Osteoblast (primary cell): ENCODE results near the gene EGLN1. TPM values are rescaled to one million over a fixed set of nuclear protein-coding genes. Genes with fewer than 3 reads are reported as not detected.

Experiments
- DNase-seq: peaks from one replicate; pipeline ENCODE4 v3.0.0; 2011; ENCODE audit warnings: low spot score, mixed read lengths; ENCODE audit not compliant: insufficient read length; ENCODE audit errors: missing footprints
- H2AFZ ChIP-seq: 2 replicates; pipeline ENCODE4 v1.6.0; 2011; ENCODE audit warnings: mild to moderate bottlenecking, low read length
- H3K27ac ChIP-seq: 2 replicates; pipeline ENCODE4 v1.5.1; 2011; ENCODE audit warnings: mild to moderate bottlenecking, low read depth, low read length, moderate library complexity
- H3K27me3 ChIP-seq: 2 replicates; pipeline ENCODE4 v1.6.0; 2012; ENCODE audit warnings: mild to moderate bottlenecking, control low read depth, inconsistent platforms, low read length, moderate library complexity; ENCODE audit not compliant: insufficient read depth
- H3K36me3 ChIP-seq: 2 replicates; pipeline ENCODE4 v1.5.1; 2011; ENCODE audit warnings: mild to moderate bottlenecking, low read length, control low read depth, moderate library complexity; ENCODE audit not compliant: insufficient read depth
- H3K4me1 ChIP-seq: 2 replicates; pipeline ENCODE4 v1.5.1; 2011; ENCODE audit warnings: mild to moderate bottlenecking, low read length, control low read depth, moderate library complexity; ENCODE audit not compliant: insufficient read depth
- H3K4me2 ChIP-seq: 2 replicates; pipeline ENCODE4 v1.6.0; 2011; ENCODE audit warnings: mild to moderate bottlenecking, low read length; ENCODE audit not compliant: insufficient read depth
- H3K4me3 ChIP-seq: fragments of 200-600 bp; sonication (generic); 3 replicates; pipeline ENCODE4 v1.5.1; 2012; ENCODE audit warnings: mild to moderate bottlenecking, low read length, inconsistent platforms; ENCODE audit not compliant: insufficient read depth
- H3K79me2 ChIP-seq: 2 replicates; pipeline ENCODE4 v1.6.0; 2012; ENCODE audit warnings: mild to moderate bottlenecking, low read length, control low read depth, inconsistent platforms; ENCODE audit not compliant: insufficient read depth
- H3K9me3 ChIP-seq: 2 replicates; pipeline ENCODE4 v1.5.1; 2011; ENCODE audit warnings: low read depth, low read length, control low read depth
- H4K20me1 ChIP-seq: 2 replicates; pipeline ENCODE4 v1.6.0; 2012; ENCODE audit warnings: mild to moderate bottlenecking, low read length, control low read depth; ENCODE audit not compliant: insufficient read depth
- total RNA-seq: library from RNA; depleted of rRNA; stranded (reverse); fragments of >200 nt; gene quantifications from 2 replicates; pipeline ENCODE4 v1.2.3, GENCODE V29; 2012
- TF ChIP-seq, protein P1 (sequence below): IDR thresholded peaks from 2 replicates; pipeline ENCODE4 v1.5.1; 2011; ENCODE audit warnings: mild to moderate bottlenecking, low read depth, low read length, moderate library complexity; ENCODE audit errors: extremely low read depth

EGLN1 gene
- total RNA-seq, 1 donor: 52.5 TPM

DNA sequence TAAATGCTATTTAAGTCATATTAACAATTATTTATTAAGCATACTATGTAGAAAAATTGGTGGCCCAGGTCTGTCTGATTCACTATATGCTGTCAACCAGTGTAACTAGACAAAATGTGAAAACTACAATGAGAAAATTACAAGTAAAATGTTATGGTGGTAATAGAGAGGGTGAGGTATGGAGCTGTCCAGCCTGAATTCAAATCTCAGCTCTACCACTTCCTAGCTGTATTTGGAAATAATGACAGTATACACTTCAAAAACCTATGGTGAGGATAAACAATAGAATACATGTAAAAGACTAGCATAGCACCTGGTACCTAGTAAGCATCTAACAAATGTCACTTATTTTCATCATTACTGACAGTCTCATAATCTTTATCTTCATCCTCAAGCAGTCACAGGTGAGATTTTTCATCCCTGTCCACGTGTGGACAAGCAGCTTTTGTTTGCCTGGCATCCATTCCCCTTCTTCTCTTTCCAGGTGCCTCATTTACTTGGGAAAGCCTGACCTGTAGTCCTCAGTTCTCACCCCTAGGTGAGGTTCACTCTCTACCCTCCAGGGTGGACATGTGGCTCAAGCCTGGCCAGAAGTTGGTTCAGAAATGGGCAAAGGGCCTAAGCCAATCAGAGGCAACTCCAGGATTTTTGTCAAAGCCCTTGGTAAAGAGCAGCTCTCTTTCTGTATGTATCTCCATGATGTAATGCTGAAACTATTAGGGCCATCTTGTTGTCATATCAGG is 29.5 kb downstream of the EGLN1 start:
- Histone ChIP-seq H3K36me3 (no peaks in the 10 kb centered on the region), H3K79me2 (peaks cover 65% of the 10 kb centered on the region), H3K27ac (no peak overlapping the region), H3K4me2 (no peak overlapping the region), H3K4me1 (peaks cover 35% of the 10 kb centered on the region), H2AFZ (no peak overlapping the region), H3K27me3 (no peaks in the 10 kb centered on the region), H4K20me1 (peaks cover 7% of the 10 kb centered on the region), H3K9me3 (no peaks in the 10 kb centered on the region), H3K4me3 (no peak overlapping the region)
- TF ChIP-seq, protein P1, sequence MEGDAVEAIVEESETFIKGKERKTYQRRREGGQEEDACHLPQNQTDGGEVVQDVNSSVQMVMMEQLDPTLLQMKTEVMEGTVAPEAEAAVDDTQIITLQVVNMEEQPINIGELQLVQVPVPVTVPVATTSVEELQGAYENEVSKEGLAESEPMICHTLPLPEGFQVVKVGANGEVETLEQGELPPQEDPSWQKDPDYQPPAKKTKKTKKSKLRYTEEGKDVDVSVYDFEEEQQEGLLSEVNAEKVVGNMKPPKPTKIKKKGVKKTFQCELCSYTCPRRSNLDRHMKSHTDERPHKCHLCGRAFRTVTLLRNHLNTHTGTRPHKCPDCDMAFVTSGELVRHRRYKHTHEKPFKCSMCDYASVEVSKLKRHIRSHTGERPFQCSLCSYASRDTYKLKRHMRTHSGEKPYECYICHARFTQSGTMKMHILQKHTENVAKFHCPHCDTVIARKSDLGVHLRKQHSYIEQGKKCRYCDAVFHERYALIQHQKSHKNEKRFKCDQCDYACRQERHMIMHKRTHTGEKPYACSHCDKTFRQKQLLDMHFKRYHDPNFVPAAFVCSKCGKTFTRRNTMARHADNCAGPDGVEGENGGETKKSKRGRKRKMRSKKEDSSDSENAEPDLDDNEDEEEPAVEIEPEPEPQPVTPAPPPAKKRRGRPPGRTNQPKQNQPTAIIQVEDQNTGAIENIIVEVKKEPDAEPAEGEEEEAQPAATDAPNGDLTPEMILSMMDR: no peak
- DNase-seq: no peak

DNA sequence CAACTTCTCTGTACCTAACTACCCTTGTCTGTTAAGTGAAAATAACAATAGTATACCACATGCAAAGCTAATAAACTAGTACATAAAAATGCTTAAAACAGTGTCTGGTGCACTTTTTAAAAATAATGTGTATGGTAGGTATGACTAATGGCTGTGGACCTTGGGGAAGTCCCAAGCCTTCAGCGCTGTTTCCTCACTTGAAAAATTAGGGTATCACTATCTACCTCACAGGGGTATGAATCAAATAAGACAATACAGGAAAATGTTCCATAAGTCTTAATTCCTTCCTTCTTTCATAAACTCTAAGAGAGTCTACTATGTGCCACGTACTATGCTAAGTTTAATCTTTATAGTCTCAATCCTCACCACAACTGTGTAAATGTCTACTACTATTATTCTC is 32.0 kb downstream of the EGLN1 start:
- TF ChIP-seq, protein P1: no peak
- Histone ChIP-seq H3K9me3 (no peaks in the 10 kb centered on the region), H3K4me3 (no peak overlapping the region), H4K20me1 (peaks cover 10% of the 10 kb centered on the region), H3K4me2 (peak overlapping the region; percentile 49), H3K79me2 (peaks cover 71% of the 10 kb centered on the region), H3K4me1 (peaks cover 21% of the 10 kb centered on the region), H3K27me3 (no peaks in the 10 kb centered on the region), H2AFZ (no peak overlapping the region), H3K36me3 (no peaks in the 10 kb centered on the region), H3K27ac (peak overlapping the region; percentile 57)
- peak; percentile 53 for DNase-seq

DNA sequence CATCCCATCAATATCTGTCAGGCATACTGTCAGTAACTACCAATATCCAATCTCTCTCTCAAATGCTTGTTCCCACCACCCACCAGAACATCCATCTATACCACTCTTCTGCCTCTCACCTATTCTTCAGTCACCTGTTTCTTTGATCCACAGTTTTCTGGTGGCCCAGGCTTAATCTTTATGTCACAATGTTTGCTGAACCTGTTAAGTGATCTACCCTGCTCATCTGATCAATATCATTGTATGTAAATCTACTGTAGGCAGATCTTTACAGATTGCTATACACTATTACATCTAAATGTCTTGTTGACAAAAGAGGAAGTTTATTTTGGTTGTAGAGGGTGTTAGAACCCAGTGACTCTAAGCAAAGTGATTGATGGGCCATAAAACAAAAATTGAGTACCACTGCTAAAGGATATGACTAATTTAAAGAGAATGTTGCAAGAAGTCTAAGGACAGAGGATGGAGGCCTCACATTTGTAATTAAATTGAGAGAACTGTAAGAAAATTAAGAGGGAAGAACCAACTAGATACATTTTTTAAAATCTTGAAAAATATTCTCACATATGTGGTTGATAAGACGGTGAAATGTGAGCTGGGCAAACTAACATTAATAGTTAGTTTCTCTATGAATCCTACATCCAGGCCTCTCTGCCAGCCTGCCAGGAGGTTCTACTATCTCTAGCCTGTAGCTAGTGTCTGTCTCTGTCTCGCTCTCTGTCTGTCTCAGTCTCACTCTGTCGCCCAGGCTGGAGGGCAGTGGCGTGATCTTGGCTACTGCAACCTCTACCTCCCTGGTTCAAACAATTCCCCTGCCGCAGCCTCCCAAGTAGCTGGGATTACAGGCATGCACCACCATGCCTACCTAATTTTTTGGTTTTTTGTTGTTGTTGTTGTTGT is 34.1 kb downstream of the EGLN1 start:
- TF ChIP-seq, protein P1: no peak
- Histone ChIP-seq H3K4me2 (no peak overlapping the region), H3K4me1 (peaks cover 15% of the 10 kb centered on the region), H3K79me2 (peaks cover 74% of the 10 kb centered on the region), H2AFZ (no peak overlapping the region), H4K20me1 (peaks cover 14% of the 10 kb centered on the region), H3K36me3 (no peaks in the 10 kb centered on the region), H3K9me3 (no peaks in the 10 kb centered on the region), H3K27ac (peak overlapping the region; percentile 3), H3K27me3 (no peaks in the 10 kb centered on the region), H3K4me3 (no peak overlapping the region)
- DNase-seq: peak; percentile 53

GRCh38 chr1:231386466-231386865 is 35.6 kb downstream of the EGLN1 start:
- Histone ChIP-seq H3K9me3 (no peaks in the 10 kb centered on the region), H3K4me2 (no peak overlapping the region), H3K27ac (no peak overlapping the region), H3K79me2 (peaks cover 77% of the 10 kb centered on the region), H3K36me3 (no peaks in the 10 kb centered on the region), H3K4me1 (peaks cover 15% of the 10 kb centered on the region), H3K27me3 (no peaks in the 10 kb centered on the region), H2AFZ (no peak overlapping the region), H3K4me3 (no peak overlapping the region), H4K20me1 (peaks cover 16% of the 10 kb centered on the region)
- TF ChIP-seq, protein P1: no peak
- no peak for DNase-seq
